COLO668 (cell line): ENCODE results near the gene RABL3.
A peak's percentile ranks its signal among the peaks of the same experiment; 100 is the strongest.
"Not testable (repeated sequence)": the region's sequence is repeated elsewhere in the genome, so short reads cannot be mapped to it uniquely, and the experiment has no call there.

Experiments used
- DNase-seq: peaks from one replicate; lab custom pipeline; 2025; ENCODE audit not compliant: unreplicated experiment; lab: John Stamatoyannopoulos, UW

RABL3 gene, protein sequence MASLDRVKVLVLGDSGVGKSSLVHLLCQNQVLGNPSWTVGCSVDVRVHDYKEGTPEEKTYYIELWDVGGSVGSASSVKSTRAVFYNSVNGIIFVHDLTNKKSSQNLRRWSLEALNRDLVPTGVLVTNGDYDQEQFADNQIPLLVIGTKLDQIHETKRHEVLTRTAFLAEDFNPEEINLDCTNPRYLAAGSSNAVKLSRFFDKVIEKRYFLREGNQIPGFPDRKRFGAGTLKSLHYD

DNA sequence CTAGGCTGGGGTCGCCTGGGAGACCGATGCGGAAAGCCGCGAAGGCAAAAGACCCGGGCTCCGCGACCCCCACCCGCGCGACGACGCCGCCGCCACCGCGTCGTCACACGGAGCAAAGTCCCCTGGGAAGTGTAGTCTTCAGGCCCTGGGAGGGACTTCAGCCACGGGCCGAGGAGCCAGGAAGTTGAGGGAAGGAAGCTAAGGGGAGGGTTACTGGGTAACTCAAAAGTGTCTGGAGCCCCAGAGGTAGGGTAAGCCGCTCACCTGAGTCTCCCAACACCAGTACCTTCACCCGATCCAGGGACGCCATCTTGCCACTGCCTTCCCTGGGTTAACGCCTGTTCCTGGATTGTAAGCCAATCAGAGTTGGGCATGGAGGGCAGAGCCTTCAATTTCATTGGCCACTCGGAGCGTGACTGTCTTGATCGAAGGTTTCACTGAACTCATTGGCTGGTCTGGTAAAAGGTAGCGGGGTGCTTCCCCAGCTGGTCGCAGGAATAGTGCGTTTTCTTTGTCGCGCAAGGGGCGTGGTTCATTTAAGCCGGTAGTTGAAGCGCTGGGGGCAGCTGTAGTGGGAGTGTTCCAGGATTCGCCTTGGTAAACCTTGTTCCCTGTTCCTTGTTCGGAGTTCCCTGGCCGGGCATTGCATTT lies at the start of gene RABL3, which contains the start of gene GTF2E1:
Gene RABL3, minus strand, starts transcription at position 319 of the 651 bp plus-strand sequence. Its CDS starts 9 bp downstream, at position 310.
Gene GTF2E1, plus strand, starts transcription at position 547 of the 651 bp plus-strand sequence. CDS start 7,809 bp downstream, outside the sequence.
- peak; percentile 92 for DNase-seq

DNA sequence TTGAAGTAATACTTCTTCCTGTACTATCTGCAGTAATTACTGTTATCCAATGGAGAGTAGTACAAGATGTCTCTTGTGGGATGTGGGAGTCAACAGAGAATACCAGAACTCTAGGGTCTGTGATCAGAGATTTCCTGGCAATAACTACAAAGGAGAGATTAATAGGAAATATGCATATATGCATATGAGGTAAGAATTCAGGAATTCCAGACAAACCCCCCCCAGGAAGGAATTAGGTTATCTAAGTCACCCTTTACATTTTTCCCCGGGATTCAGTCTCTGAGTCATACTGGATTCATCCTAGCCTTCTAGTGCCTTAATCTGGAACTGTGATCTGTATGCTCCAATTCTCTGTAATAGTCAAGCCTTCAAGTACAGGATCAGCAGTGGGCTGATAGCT lies 49.6 kb upstream of the RABL3 start:
- no peak for DNase-seq

DNA sequence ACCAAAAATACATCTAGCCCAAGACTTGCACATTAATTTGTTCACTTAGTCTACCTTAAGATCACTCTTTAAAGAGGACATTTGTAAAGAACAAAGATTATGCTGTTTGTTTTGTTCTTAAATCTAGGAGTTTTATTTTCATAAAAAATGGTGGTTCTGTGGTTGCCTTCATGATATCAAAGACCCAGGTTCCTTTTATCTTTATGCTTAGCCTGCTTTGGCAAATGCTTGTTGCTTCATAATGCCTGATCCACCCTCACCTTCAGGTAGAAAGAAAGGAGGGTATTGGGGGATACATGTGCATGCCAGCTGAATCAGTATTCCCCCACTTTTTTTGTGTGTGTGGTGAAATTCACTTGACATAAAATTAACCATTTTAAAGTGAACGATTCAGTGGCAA lies 48.7 kb upstream of the RABL3 start:
- DNase-seq: no peak

DNA sequence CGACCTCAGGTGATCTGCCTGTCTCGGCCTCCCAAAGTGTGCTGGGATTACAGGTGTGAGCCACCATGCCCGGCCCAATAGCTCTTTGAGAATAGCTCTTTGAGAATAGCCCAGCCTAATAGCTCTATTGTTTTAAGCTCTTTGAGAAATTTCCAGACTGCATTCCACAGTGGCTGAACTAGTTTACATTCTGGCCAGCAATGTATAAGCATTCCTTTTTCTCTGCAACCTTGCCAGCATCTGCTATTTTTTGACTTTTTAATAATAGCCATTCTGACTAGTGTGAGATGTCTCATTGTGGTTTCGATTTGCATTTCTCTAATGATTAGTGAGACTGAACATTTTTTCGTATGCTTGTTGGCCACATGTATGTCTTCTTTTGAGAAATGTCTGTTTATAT lies 43.5 kb upstream of the RABL3 start:
- DNase-seq: not testable (repeated sequence)

DNA sequence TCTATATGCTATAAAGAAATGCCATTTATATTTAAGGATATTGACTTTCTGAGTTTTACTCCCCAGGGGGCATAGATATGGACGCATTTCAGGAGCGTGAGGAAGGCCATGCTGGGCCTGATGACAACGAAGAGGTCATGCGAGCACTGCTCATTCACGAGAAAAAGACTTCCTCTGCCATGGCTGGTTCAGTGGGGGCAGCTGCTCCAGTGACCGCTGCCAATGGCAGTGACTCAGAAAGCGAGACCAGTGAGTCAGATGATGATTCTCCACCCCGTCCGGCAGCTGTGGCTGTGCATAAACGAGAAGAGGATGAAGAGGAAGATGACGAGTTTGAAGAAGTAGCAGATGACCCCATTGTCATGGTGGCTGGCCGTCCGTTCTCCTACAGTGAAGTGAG lies 38.7 kb upstream of the RABL3 start:
- no peak for DNase-seq

DNA sequence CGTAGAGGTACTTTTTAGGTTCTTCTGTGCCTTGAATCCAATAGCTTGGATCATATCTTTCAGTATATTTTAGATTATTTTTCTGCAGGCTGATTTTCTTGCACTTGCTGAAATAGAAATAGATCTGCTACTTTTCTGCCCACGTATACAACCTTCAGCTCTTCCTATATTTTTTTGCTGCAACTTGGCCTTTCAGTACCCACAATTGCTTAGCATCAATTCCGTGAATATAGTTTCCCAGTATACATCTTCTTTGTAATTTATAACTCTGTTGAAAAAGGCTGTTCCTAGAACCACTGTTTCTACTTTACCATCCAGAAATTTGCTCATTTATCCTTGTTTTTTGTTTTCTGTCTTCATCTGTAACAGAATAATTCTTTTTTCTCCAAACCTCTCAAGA lies 36.5 kb upstream of the RABL3 start:
- DNase-seq: no peak

DNA sequence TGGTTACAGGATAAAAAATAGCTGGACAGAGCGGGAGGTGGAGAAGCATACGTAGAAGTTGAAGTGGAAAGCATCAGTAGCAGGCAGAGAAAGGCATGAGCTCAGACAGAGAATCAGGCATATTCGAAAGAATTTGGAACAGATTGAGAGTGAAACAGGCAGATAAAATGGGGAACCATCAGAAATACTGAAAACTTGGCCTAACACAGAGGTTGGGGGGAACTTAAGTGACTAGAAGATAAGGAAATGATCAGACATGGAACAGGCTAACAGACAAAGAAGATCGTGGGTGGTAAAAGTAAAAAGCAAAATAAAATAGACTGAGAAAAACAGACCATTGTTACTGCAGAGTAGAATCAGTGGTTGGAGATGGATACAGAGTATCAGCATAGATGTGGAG lies 33.1 kb upstream of the RABL3 start:
- DNase-seq: no peak

DNA sequence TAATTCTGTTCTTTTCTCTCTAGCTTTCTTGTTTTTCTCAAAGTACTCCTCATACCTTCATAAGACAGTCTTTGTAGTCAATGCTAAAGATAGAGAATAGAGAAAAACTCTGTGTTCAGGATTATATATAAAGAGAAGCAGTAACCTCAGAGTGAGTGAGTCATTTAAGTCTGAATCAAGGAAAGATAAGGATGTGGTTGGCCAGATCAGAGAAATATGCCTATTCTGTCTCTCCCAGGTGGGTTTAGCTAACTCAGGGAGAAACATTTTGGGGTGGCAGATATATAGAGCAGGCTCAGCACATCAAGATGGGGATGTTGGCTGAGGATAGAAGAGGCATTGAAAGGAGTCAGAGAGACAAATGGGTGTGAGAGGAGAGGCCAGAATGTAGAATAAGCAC lies 31.6 kb upstream of the RABL3 start:
- no peak for DNase-seq

DNA sequence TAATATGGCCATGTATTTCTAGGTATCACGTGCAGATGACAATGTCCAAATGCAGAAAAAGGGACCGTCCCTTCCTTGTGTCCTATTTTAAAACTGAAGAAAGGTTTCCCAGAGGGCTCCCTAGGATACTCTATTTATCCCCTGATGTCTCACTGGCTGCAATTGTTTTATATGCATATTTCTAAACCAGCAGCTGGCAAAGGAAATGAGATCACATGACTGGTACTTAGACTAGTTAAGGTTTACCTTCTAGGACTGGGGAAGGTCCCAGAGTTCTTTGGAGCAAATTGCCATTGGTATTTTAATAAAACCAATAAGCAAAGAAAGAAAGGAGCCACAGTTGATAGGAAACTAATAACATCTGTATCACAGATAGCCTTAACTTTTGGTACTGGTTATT lies 29.8 kb upstream of the RABL3 start:
- DNase-seq: no peak

DNA sequence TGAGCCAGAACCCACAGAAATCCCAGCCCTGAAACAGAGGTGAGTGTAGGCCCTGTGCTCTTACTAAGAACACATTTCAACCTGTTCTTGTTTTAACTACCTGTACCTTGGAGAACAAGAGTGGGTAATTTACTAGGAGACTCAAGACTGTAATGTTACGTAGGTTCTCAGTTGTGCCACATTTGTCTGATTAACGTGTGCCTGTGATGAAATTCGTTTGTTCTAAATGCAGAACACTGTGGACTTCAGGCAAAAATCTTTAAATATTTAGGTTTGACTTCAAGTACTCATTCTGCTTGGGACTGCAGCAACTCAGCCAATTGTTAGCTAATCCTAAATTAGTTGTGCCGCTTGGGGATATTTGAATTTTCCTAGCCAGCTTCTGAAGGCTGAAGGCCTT lies 28.6 kb upstream of the RABL3 start:
- DNase-seq: no peak

DNA sequence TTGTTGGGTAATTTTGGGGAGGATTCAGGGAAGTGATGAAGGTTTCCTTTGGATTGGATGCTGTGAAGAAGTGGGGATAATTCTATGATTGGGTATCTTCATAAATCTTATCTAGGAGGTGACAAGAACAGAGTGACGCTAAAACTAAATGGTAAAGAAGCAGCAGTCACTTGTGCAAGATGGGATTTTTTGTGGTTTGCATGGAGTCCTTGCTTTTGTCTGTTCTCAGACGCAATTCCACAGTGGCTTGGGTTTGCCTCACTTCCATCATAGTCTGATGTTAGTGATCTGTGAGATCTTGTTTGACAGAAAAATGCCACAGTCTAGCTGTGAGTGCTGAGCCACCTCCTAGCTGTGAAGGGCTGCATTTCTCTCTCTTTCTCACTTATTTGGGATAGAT lies 27.1 kb upstream of the RABL3 start:
- no peak for DNase-seq

DNA sequence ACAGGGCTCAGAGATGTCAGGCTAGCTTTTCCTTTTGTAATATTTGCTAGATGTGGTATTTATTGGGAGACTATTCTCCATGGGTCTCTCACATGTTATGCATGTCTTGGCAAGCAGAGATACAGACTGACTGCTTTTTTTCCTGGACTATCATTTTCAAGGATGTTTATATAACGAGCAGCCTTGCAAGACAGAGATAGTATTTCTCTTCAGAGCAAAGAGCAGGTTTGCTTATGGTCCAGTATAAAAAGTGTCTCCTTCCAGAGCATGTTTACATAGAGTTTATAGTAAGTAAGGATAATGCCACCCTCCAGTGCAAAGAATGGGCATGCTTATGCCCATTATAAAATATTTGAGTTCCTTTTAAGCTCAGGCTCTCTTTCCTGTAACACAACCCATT lies 24.8 kb upstream of the RABL3 start:
- no peak for DNase-seq

DNA sequence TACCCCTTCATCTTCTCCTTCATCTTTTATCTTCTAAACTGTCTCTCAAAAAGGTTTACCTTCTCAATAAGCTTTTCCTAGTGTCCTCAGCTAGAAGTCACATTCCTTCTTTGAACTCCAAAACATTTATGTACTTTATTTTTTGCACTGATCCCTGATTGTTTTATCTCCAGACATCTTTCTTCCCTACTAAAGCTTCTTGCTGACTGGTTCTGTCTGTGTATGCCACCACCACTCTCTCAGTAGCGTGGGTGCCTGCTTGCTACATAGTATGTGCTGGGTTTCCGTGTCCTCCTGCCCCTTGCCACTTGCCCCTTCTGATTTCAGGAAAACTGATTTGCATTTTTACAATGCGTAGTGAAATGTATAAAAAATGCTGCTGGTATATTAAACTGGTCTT lies 24.3 kb upstream of the RABL3 start:
- no peak for DNase-seq

DNA sequence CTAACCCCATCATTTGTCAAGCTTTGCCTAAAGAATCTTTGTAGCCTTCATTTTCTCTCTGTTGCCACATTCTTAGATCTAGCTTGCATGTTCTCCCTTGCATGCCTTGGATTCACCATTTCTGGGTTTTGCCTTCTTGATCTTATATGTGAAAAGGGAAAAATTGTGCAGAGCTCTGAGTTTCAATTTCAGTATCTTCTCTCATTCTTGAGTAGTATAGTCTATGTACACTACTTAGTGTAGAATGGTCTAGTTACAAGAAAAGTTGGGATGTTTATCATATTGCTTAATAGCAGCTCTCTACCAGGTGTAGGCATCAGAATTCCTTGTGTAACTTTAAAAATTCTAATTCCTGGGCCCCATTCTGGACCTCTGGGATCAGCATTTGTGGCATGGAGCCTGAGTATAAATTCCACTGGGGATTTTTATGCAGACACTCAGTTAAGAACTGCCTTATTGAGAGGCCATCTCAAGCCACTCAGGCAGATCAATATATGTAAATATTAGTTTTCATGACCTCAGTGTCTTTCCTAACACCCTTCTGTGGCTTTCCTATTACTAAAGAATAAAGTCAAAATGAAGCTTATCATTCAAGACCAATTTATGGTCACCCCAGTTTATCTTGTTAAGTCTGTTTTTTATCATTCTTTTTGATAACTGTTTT lies 23.6 kb upstream of the RABL3 start:
- no peak for DNase-seq

DNA sequence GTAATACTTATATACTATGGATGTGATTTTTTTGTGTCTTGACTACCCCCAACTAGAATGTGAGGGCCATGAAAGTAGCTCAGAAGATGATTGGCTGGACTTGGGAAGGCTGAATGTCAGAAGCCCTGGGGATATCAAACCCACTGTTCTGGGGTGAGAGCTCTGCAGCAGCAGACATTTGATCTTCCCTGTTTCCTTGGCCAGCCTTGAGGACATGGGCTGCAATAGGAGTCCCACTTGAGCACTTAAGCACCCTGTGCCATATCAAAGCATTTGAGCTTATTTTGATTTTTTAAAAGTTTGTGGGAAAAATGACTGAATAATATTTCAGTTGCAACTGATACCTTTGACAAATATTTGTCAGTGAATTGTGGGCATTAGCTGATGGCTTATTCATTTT lies 21.9 kb upstream of the RABL3 start:
- DNase-seq: no peak

DNA sequence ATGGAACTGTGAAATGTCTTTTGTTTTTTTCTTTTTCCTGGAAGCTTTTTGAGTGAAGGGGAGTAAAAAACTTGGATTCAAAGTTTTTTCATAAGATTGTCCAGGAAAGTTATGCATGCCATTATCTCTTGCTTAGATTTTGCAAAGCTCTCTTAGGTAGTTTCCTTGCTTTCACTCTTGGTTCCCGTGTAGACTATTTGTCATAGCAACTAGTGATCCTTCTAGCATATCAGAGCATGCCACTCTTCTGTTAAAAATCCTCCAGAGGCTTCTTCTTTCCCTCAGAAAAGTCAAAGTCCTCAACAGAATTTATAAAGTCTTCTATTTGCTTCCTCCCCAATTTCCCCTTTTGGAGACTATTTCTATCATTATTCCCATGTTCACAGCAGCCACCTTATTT lies 21.3 kb upstream of the RABL3 start:
- DNase-seq: no peak

DNA sequence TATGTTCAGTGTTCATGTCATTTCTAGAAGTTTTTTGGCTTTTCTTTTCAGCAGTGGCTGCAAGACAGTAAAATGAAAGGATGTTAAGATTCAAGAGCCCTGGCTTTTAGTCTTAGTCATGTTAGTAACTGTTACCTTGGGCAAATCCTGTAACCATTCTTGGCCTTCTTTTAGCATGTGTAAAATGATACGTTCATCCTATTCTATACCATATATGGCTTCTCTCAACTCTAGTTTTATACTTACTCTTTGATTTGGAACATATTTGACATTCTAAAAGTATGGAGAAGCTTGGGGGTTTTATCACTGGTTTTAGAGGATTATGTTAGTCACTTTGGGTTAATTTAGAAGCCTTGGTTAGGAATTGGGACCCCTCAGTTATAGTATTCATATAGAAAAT lies 20.3 kb upstream of the RABL3 start:
- DNase-seq: no peak

DNA sequence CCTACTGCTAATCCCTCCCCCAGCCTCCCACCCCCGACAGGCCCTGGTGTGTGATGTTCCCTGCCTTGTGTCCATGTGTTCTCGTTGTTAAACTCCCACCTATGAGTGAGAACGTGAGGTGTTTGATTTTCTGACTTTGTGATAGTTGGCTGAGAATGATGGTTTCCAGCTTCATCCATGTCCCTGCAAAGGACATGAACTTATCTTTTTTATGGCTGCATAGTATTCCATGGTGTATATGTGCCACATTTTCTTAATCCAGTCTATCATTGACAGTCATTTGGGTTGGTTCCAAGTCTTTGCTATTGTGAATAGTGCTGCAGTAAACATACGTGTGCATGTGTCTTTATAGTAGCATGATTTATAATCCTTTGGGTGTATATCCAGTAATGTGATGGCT lies 16.2 kb upstream of the RABL3 start:
- DNase-seq: not testable (repeated sequence)

DNA sequence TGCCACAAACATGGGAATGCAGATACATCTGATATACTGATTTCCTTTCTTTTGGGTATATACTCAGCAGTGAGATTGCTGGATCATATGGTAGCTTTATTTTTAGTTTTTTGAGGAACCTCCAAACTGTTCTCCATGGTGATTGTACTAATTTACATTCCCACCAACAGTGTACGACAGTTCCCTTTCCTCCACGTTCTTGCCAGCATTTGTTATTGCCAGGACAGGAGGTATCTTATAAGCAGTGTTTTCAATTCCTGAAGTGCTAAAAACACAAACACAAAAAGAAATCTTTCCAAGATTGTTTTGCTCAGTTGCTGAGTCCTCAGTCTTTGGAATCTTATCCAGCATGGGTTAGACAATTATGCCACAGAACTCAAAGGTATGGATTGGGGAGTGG lies 13.7 kb upstream of the RABL3 start:
- DNase-seq: no peak

DNA sequence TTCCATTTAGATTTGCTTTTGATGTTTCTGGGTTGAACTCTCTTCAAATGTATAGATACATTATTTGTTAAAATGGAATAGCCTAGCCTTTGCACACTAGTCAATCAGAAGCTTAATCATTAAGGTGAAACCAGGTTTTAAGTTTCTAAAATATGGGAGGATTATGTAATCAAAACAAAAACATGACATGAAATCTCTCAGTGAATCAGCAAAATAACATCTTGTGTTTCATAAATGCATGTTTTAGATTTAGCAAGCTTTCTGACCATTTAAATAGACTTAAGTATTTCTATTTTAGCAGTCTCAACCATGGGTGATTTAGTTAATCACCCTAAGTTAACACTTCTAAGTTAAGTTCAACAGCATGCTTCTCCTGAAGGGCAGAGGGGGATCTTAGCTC lies 11.5 kb upstream of the RABL3 start:
- DNase-seq: no peak

DNA sequence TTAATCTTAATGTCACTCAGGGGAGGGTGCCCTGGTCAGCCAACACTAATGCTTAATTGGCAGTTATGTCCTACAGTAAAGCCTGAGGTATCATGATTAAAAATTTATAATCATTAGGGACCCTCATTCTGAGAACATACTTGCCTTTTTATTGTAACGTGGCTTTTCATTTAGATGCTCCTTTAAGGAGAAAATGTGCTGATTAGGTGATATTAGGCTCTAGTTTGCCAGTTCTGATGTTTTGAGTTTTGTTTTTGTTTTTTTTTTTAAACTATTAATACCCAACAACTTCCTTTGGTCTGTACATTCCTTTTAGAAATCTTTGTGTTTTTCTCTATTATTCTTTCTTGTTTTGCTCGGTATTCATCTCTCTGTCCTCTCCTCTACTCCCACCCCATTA lies 10.5 kb upstream of the RABL3 start:
- DNase-seq: no peak

DNA sequence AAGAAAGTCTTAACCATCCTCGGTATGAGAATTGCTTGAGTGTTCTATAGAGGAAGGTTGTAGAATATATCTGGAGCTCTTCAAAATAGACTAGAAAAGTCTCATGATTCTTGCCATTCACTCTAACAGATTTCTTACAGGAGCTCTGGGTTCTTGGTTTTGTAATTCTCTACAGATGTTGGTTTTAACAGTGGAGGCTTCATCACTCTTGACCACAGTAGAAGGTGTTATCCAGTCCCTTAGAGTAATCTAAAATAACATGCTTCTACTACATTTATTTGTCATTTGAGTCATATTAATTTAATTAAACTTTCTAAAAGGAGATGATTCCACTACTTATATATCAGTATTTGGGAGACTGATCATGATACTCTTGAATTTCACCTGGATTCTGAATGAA lies 9.9 kb upstream of the RABL3 start:
- no peak for DNase-seq
